HG03045 (cell line): ENCODE results near the gene IDH3A.
A peak's percentile ranks its signal among the peaks of the same experiment; 100 is the strongest.

ENCODE experiments used
- ATAC-seq: cut with Tn5 transposase; IDR thresholded peaks from one replicate; pipeline ENCODE4 v1.9.1; 2021; ENCODE audit warnings: mild to moderate bottlenecking, moderate library complexity; ENCODE audit not compliant: unreplicated experiment

IDH3A gene

GRCh38 chr15:78164010-78164409 lies 14.8 kb downstream of the IDH3A start:
- ATAC-seq = no peak

- peak; percentile 68 for ATAC-seq
These were observed 18.2 kb downstream of the IDH3A start for GRCh38 chr15:78167227-78167888.

DNA sequence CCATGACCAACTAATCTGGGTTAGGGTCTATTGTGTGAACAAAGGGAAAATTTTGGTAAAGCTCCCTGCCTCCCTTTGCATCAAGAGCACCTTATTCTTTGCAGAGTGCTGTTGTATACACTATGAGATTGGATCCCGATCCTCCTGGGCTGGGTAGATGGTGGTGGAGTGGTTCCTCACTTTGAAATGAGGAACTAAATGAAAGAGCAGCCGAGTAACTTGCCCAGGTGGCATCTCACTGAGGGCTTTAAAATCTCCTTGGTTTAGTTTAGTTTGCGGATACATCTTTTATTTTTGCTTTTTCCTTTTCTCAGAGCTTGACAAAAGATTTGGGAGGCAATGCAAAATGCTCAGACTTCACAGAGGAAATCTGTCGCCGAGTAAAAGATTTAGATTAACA lies 19.4 kb downstream of the IDH3A start:
- ATAC-seq = no peak

DNA sequence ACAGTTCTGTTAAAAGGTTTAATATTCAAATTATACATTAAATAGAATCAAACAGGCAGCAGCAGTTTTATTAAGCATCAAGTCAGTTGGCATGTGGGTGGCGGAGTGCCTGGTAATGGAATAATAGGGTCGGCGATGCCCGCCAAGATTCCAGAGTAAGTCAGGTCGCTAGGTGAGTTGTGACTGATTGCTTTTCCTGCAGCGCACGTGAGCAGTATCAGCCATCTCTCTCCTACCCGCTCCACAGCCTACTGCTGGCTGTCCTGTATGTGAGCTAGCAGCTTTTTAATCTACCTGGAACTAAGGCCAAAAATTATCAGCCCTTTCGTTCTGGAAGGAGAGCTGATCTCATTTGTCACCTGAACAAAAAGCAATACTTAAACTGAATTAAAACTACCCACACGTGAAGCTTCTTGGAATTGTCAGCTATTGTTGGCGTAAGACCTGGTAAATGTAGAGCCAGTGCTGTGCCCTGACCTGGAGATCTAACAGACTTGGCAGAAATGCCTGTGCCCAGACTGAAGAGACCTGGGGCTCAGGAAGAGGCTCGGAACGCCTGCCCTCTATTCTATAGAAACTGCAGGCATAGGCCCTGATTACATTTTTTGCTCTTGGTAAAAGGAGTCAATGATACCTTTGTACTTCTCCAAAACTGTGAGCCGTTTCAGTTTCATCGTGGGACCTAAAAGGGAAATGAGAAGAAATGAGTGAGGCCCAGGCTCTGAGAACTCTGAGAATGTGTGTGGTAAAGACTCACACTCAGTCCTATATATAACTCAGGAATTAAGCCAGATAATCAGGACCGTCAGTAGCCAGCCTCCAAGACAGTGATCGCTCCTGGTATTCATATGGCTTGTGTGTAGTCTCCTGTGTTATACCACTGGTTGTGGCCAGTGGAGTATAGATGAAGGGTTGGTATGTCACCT lies 21.9 kb downstream of the IDH3A start:
- peak; percentile 56 for ATAC-seq

DNA sequence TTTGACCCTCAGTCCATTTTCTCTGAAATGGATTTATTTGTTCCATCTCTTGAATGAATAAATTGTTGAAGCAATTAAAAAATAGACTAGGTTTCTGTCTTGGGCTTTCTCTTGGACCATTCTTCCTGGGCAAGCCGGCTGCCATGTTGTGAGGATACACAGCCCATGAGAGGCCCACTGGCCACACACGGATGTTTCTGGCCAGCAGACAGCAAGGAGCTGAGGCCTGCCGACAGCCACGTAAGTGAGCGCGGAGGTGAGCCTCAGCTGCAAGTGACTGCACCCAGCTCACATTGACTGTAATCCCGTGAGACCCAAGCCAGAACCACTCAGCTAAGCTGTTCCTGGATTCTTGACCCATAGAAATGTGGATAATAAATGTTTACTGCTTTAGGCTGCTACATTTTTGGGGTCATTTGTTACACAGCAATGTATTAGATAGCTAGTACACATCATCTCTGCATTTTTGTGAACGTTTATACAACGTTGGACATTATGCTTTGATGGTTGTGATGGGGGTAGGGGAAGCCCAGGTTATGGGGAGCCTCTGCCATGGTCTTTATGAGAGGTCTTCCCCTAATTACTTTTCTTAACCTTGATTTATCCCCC lies 22.8 kb downstream of the IDH3A start:
- no peak for ATAC-seq

DNA sequence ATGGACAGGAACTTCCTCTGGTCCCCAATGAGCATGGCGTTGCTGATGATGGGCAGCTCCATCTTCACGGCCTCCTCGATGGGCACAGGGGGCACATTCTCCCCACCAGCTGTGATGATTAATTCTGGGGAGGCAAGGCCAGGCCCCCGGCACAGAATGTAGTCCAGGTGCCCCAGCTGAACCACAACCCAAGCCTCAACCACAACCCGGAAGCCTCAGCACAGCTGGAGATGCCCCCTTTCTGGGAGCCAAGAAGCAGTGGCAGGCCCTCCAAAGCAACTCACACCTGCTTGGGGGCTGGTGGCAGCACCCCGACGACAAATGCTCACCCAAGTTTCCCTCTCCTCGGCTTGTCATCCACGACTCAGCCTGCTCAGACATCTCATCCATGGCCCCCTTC lies 25.2 kb downstream of the IDH3A start:
- ATAC-seq = no peak

GRCh38 chr15:78175330-78175729 lies 26.2 kb downstream of the IDH3A start:
- no peak for ATAC-seq

DNA sequence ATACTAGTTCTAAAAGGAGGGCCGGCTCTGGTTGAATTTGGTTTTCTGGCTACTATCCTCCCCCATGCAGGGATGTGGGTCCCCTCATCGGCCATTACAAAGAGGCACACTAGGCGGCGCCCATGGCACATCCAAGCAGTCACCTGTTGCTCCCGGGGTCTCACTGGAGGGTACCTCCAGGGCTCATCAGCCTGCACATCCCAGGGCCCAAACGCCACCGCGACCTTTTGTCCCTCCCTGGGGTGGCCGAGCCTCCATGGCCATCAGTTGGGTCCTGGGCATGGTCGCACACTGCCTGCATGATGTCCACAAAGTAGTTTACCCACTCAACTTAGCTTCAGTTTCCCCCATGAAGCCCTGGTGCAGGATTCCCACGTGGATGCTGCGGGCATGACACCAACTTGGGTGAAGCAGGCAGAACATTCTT lies 28.3 kb downstream of the IDH3A start:
- ATAC-seq = no peak

DNA sequence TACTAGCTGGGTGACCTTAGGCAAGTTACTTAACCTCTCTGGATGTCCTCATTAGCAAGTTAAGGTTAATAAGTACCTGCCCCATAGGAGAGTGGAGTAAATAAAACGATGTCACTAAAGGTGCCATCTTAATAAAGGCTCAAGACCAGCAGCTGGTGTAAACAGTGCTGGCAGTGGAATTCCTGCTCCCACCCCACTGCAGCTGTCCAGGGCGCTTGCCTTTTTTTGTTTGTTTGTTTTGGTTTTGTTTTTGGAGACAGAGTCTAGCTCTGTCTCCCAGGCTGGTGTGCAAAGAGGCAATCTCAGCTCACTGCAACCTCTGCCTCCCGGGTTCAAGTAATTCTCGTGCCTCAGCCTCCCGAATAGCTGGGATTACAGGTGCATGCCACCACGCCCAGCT lies 28.9 kb downstream of the IDH3A start:
- no peak for ATAC-seq

GRCh38 chr15:78179286-78179840 lies 30.2 kb downstream of the IDH3A start:
- ATAC-seq = no peak

DNA sequence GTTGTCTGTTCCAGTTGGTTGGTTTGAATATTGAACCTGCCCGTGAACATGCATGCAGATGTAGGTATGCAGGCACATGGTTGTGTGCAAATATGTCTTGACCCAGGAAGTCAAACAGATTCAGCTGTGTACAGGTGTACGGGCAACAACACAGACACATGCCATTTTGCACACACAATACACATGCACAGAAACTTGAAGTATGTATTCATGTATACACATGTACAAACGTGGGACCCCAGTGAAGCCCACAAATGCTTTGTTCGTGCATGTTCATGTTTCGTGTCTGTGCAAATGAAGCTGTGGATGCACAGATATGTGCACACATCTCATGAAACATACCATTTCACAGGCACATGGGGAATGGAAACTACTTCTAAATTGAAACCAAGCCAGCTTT lies 30.7 kb downstream of the IDH3A start:
- no peak for ATAC-seq

- ATAC-seq = no peak
These were observed 33.2 kb downstream of the IDH3A start for GRCh38 chr15:78182336-78182700.

DNA sequence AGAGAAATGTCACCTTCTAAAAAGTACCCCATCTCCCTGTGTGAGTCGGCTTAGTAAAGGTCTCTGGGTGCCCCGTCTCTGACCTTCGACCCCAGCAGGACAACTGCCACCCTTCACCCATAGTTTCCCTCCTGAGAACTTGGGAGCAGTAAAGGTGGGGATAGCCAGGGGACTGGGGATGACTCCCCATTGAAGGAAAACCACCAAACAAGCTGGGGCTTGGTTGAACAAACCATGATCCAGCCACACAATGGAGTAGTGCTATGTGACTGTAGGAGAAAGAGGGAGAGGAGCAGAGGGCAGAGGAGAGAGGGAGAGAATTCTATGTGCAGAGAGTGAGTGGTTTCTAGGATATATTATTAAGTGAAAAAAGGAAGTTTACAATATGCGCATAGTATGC lies 33.7 kb downstream of the IDH3A start:
- ATAC-seq = no peak

GRCh38 chr15:78192826-78193594 lies 43.8 kb downstream of the IDH3A start:
- ATAC-seq = no peak

DNA sequence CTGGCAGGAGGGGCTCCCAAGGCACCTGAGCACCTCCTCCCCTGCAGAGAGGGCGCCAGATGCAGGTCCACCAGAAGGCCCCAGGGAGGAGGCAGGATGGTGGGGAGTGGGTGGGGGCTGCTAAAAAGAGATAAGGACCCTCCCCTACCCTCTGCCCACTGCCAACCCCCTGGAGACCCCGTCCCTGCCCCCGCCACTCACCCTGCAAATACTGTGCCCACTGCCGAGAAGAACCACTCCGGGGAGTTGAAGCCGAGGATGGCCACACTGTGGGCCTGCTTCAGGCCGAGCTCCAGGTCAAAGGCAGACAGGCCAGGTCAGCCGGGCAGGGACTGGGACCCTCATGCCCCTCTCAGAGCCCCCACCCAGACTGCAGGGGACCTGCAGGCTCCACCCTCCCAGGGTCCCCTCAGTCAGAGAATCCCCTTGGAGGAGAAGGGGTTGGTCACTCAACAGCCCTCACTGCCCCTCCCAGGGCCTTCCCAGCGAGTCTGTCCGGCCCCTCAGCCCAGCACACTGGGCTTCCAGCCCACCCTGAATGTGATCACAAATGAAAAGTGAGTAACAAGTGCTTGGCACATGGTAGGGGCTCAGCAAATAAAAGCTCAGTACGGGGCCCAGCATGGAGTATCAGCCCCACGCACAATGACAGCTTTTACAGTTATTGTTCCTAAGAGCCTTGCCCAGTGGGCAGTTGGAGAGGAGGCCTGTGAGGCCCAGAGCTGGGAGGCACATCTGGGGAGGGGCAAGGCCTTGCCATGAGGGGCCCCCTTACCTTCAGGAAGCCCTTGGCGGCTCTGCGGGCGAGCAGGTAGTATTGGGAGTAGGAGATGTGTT lies 44.8 kb downstream of the IDH3A start:
- ATAC-seq = no peak

GRCh38 chr15:78194568-78194925 lies 45.4 kb downstream of the IDH3A start:
- ATAC-seq = no peak

DNA sequence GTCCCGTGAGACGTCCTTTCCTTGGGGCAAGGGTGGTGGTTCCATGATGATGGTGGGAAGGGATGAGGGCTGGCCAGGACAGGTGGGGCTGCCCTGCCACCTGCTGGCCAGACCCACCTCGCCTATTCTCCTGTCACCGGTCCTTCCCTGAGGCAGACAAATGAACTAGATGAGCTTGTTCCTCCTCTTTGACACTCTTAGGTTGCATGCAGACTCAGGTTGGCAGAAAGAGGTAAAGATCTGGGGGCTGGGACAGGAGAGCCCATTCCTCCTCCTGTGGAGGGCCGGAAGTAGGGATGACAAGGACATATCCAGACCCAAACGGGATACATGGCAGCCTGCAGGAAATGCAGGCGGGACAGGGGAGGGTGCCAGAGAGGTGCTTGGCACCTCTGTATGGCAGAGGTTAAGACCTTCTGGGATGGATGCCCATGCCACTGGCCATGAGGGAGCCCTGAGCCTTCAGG lies 46.6 kb downstream of the IDH3A start:
- no peak for ATAC-seq

DNA sequence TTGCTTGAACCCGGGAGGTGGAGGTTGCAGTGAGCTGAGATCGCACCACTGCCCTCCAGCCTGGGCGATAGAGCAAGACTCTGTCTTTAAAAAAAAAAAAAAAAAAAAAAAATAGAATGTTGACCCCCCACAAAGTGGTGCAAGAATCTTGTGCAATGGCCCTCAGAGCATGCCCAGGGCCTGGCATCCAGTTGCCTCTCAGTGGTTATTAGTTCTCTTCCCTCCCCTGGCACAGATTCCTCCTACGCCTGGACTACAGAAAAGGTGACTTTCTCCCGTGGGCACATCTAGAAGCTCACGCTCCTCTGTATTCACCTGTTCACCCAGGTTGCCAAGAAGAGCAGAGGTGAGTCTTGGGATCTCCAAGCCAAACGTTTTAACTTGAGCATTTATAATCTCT lies 48.5 kb downstream of the IDH3A start:
- no peak for ATAC-seq

DNA sequence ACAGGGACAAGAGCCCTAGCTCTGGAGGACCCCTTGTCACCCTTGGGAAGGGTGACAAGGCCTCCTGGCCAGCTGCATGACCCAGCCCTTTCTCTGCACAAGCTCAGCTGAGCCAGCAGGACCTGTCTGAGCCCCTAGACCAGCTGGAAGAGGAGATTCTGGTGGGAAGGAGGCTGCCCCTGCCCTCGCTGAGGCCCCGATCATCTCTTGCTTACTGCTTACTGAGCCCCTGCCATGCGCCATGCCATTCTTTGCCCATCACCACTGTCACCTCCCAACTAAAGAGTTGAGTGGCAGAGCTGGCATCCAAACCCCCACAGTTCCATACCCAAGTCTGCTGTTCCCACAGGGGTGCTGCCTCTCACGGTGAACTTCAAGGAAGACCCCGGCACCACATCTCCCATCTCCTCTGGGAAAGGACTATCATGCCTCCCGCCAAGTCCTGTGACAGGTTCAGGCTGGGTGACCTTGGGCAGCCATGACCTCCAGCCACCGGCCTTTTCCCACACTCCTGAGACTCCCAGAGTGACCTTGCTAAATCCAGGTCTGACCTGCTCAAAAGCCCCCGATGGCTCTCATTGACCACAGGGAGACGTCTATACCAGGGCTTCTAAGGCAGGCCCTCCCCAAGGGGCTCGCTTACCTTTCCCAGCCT lies 51.2 kb downstream of the IDH3A start:
- ATAC-seq = no peak
